Left lobe of liver (tissue), 2 donors: ENCODE measurements around the gene PPP1R17. TPM values are rescaled to one million over a fixed set of nuclear protein-coding genes. Genes with fewer than 3 reads are reported as not detected.

Experiments
- ATAC-seq: fragments of 200-7000 bp; cut with Tn5 transposase; one replicate; pipeline ENCODE4 v1.9.1; 2020; ENCODE audit warnings: mild to moderate bottlenecking, moderate library complexity
- DNase-seq: peaks from one replicate; pipeline ENCODE4 v3.0.0-alpha.2; 2020; ENCODE audit warnings: low spot score
- total RNA-seq: library from RNA; stranded (reverse); gene quantifications from one replicate; pipeline ENCODE4 v1.2.1, GENCODE V29; 2021
- donor health status: DM: no; HTN: no; CAD: no; lungs with moderate emphysema.
- donor health status: DM: no; HTN: yes; CAD: no.

The PPP1R17 gene
- total RNA-seq, 1 donor from 2014 or later = not detected

DNA sequence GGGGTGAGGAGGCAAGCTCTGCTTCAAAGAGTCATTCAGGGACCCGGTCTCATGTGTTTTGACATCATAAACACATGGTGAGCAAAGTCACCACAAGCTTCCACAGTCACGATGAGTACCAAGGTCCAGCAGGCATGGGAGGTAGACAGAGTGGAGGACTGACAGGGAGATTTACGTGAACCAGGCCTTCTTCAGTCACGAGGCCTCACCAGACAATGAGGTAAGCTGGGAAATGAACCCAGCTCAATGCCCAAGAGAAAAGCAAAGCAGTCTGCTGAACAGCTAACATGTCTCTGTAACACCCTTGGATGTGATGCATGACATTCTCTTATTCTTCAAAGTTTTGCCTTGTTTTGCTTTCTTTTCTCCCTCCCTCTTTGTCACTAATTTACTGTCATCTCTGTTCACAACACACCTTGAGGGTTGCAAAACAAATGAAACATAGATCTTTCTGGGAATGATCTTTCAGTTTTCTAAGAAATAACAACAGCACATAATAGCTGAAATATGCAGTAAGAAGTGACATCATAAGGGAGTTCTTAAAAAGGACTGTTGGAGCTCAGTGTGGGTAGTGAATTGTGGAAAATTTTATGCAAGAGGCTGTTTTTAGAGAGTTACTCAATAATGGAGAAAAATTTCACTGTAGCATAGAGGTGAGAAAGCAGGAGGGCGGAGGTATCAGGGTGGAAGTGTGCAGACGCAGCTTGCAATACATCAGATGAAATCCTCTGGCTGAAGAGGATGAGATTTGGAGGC, 9.0 kb downstream of the PPP1R17 start:
- DNase-seq (no peak), ATAC-seq (no peak)

DNA sequence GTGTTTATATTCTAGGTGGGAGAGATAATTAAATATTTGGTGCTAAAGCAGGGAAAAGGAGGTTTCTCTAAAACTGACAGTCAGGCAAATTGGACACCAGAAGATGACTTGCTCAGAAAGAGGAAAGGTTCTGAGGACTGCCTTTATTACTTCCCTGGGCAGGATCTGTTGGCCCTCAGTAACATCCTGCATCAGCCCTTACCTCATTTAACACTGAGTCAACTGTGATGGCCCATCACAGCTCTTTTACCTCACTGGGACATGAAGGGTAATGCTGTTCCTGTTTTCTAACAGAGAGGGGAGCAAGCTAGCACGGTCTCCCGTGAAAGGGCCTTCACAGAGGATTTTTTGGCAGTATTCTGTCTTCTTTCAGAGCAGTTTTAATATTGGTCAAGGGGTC, 12.0 kb downstream of the PPP1R17 start:
- no peak for ATAC-seq
- DNase-seq = no peak

DNA sequence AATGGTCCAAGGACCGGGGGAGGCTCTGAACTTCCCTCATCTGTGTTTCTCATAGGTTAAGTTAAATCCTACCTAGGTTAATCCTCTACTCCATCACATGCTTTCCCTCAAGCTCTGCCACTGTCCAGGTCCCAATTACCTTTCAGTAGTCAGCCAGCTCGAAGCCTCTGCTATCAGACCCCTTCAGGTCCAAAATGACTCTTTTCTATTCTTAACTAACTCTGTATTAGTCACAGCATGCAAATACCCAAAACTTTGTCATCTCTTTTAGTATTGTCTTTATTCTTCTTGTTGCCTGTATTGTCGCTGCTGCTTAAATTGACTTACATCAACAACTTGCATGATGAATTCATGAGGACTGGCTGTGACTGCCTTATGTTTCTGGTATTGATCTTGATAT, 15.3 kb downstream of the PPP1R17 start:
- DNase-seq (no peak), ATAC-seq (no peak)

DNA sequence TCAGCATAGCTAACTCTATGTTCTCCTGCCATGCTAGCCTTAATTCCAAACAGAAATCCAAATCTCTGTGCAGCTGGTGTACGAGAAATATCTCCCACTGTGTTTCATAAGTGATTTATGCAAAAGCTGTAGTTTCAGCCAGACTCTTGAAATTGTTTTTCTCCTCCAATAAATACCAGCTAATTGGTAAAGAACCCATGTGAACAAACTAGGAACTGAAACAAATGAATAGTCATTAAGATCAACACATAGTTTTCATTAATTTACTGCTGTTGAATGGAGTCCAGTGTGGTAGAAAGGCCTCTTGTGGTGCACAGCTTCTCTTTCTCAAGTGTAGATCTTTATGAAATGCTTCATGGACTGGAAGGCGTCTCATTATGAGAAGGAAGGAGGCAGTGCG, 18.4 kb downstream of the PPP1R17 start:
- ATAC-seq = no peak
- DNase-seq = no peak

DNA sequence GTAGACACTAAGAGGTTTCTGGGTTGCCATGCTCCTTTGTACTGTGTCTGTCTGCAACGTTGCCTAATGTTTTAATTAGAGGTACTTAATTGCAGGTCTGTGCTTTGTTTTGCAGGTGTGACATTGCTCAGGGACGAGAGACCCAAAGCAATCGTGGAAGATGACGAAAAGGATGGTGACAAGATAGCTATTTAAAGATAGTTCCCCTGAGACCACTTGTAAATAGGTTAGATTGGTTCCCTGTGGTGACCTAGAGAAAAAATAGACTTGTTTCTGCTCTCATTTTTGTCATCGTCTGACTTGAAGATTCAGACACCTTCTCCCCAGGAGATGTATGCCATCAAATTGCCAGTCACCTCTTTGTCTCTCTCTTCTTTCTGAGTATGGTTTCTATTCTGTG, 20.1 kb downstream of the PPP1R17 start:
- DNase-seq = no peak
- ATAC-seq = no peak

DNA sequence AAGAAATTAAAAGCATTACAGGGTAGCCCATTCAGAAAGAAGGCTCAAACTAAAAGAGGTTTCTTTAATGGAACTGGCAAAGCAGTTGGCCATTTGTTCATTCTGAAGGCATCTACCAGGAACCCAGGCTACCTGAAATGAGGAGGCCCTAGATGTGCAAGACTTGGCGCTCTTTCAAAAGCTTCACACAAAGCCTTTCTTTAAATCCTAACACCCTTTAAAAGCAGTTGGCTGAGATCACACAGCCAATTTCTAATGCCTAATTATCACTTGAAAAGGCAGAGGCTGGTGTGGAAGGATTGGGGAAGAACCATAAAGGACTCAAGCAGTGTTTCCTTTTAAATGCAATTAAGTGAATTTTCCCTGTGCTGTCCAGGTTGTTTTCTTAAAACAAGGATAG, 23.2 kb downstream of the PPP1R17 start:
- DNase-seq = no peak
- ATAC-seq = no peak

DNA sequence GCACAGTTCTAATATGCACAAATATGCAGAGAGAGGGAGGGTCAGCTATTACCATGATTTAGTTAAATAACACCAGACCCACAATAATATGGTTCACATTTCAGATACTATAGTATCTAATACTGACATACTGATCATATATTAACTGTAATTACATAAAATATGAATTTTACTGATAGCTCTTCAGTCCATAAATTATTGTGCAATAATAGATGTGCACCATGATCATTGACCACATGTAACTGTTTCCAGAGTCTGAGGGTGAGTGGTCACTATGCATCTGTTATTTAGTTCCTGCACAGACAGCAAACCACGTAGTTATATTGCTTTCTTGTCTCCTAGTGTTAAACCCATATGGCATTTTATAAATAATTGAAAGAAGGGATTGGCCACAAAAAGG, 29.3 kb downstream of the PPP1R17 start:
- DNase-seq = no peak
- no peak for ATAC-seq

DNA sequence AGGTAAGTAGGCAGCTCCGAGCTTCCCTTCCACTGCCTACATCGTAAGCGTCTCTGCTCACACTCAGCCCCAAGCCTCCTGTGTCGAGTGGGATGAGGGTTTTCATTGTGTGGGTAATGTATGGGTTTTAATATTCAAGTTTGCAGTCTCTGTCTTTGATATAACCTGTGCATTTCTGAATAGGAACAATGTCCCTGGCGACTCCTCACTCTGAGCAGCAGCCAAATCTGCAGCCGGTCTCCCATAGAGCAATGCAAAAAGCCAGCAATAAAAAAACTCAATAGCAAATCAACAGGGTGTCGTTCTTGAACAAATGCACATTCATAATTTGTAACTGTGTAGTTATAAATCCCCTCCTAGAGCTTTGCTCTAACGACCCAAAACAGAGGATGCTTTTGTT, 33.4 kb downstream of the PPP1R17 start:
- ATAC-seq (no peak), DNase-seq (no peak)

DNA sequence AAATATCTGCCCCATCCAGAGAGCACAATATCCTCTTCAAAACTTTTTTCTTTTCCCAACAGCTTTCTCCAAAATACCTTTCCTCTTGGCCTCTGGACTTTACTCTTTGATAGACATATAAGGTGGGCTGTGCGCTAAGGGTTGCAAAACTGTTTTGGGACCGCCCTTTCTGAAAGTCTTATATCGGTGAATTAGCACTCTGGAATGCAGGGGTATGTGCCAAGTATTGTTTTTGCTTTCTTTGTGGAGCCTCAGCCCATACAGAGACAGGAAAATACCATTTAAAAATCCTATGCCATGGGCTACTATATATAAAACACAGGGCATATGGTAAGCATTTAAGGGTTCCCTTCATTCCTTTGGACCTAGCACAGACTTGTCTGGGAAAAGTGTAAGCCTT, 37.7 kb downstream of the PPP1R17 start:
- DNase-seq (no peak), ATAC-seq (no peak)

DNA sequence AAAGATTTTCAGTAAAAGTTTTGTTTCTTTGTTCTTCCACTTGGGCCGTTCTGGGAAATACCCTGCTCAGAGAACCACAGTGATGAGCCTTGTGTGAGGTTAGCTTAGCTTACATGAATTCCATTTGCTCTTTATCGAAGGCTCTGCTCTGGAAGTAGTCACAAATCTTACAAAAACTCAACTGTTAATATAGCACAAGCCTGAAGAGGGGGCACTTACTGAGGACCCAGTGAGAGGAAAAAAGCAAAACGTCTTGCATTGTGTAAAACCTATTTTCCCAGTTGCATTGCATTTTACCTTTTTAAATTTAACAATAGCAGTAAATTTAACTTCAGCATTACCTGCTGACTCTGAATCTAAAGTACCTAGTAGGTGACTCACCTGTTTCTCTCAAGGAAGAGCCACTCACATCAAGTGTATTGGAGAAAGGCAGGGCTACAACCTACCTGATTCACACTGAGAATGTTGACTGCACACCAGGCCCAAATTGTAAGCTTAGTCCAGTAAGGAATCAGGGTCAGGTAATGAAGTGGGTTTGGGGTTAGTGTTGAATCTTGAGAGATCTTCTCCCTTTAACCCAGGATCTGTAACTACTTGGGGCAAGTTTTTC, 42.3 kb downstream of the PPP1R17 start:
- DNase-seq = no peak
- no peak for ATAC-seq

DNA sequence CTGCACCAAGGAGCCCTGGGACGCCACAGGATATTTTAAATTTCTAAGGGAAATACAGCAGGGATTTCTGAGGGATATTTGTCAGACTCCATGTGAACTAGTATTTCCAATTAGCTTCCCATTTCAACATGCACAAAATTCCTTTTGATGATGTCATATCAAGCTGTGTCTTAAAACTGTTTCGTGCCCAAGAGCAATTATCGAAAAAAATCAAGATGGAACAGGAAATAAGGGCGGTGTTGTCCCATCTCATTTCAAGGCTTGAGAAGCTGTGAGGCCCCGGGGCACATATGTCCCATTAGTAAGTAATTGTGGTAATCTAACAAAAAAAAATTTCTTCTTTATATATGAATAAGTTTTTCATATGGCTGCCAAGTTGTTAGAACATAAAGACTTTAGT, 47.4 kb downstream of the PPP1R17 start:
- ATAC-seq = no peak
- no peak for DNase-seq

DNA sequence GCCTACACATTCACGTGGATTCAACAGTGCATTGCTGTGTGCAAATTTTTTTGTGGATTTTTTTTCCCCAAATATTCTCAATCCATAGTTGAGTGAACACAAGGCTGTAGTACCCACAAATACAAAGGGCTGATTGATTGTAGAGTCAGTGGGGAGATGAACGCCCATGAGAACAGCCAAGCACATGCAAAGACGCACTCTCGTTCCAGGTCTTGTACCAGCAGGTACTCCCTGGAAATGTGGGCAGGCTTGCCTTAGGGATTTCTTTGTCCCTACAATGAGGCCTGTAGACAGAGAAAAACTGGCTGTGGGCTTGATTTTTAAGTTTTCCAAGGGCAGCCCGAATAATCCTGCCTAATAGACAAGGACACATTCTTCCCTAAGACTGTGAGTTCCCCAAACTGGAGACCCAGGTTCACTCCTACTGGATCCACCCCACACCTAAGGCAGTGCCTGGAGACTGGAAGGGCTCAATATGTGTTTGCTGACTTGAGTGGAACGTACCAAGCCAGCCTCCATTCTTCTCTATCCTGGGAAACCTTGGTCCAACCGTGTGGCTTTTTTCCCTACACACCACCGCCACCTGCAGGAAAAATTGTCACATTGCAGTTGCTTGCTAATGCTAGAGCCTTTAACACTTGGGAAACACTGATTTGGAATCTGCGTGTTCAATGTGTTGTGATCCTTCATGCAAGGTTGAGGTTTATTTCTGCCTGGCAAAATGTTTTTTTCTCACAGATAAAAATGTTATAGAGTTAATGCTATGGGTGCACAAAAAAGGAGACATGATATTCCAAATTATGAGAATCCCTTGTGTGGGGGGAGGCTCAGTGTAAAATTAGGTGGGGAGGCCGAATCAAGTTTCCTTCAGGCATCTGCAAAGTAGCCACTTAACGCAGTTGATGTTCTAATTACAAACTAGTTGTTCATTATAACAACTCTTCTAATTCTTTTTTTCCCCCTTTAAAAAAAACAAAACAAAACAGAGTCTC, 49.3 kb downstream of the PPP1R17 start:
- ATAC-seq = peak; percentile 98
- DNase-seq = peak; percentile 57

DNA sequence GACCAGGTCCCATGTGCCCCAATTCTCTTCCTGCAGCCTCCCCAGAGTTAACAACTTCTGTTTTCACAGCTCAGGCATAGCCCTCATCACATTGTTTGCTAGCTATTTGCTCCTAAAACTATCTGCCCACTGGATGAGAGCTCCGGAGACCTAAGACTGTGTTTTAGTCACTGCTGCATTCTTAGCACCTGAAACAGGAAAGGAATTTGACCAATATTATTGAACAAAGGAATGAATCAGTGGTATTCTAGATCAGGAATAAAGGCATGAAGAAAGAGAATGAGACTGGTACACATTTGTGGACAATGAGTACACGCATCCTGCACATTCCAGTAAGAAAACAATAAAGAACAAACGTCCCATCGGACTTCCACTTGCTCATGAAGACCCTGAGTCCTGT, 54.8 kb downstream of the PPP1R17 start:
- DNase-seq (no peak), ATAC-seq (no peak)

DNA sequence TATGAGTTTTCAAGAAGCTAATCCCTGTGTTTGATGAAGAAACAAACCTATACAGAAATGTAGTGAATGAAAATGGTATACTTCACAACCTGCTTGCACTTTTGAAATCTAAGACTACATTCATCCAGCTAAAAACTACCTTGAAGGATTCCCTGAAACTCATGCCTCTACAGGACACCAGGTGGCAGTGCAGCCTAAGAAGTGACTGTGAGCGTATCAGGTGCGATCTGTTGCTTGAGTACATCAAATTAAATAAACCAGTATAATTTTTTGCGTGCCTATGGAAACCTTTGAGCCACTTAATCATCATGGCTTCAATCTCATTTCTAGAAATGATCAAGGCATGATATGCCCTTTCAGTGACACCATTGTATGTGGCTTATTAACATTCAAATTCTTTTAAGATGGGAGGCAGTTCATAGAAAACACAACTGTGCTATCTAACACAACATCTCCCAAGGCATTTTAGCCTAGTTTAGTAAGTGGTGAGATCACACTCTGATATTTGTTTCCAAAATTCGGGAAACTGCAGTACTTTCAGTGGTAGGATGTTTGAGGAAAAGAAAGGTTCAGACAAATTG, 57.4 kb downstream of the PPP1R17 start:
- peak; percentile 50 for DNase-seq
- peak; percentile 95 for ATAC-seq

DNA sequence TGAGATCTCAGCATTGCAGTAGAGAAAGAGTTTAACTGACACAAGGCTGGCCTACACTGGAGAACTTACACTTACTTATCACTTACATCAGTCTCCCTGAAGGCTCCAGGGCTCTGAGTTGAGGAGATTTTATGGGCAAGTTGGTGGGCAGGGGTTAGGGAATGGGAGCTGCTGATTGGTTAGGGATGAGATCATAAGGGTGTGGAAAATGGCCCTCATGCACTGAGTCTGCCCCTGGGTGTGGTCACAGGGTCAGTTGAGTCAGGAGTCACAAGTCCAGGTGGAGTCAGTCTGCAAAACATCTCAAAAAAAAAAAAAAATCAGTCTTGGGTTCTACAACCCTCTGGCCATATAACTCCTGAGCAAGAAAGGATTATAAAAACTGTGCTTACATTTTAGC, 60.5 kb downstream of the PPP1R17 start:
- DNase-seq = no peak
- ATAC-seq = no peak

DNA sequence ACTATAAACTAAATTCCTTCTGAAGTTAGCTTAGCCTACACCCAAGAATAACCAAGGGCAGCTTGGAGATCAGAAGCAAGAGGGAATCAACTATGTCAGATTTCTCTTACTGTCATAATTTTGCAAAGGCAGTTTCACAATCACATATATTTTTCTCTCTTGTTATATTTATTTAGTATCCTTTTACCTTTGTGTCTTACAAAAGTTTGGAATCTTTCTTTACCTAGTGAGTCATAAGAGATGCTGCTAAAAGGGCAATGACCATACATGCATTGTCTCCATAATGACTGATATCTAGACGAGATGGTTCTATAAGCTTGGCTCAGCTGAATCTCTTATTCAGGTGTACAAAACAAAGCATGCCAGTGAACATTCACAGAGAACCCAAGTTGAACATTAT, 61.1 kb downstream of the PPP1R17 start:
- ATAC-seq = no peak

DNA sequence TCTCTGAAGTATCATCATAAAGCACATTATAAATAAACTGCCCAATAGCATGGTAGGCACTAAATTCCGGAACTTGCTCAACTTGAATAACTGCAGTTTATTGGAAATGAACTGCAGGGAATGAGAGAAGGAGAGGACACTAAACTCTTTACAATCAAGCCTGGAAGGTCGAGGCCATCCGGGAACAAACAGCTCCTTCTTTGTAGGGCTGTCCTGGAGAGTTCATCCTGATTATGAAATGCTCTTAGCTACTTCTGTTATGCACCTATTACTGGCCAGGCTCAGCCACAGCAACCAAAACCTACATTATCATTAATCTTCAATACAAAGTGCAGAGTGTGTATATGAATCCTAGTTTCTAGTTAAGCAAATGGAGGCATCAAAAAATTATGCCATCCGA, 64.7 kb downstream of the PPP1R17 start:
- no peak for DNase-seq
- ATAC-seq = no peak

More for the DNA sequence above, 61.1 kb downstream of the PPP1R17 start:
- no peak for DNase-seq
